Gastrocnemius medialis (tissue), 4 donors: ENCODE measurements around the gene C17orf114.

ENCODE experiments used
- CTCF ChIP-seq, 5 experiments: fragments of 450-650 bp in 3 of 5; fragments of 200-600 bp in 2 of 5; sonication (generic) in 2 of 5; IDR thresholded peaks in 4 of 5; conservative IDR thresholded peaks in 1 of 5; 1 replicate in 4 of 5; 2 replicates in 1 of 5; pipeline ENCODE4 v1.5.1; 2016 to 2019; ENCODE audit warnings: antibody characterized with exemption in 5 of 5, mild to moderate bottlenecking in 3 of 5, moderate library complexity in 3 of 5
- POLR2A ChIP-seq, 2 donors: fragments of 450-650 bp; IDR thresholded peaks; one replicate each; pipeline ENCODE4 v1.6.1; 2017; ENCODE audit warnings: antibody characterized with exemption in 2 of 2, mild to moderate bottlenecking in 2 of 2, moderate library complexity in 2 of 2

- TF ChIP-seq CTCF (IDR thresholded peaks at IDR 0.05 in 4 of 5, conservative IDR thresholded peaks at IDR 0.05 in 1 of 5) (no peak), POLR2A (IDR thresholded peaks at IDR 0.05) (no peak)
Observed at GRCh38 chr17:4780325-4780955, 21.7 kb downstream of the C17orf114 start.
